Fibroblast of mammary gland (primary cell): ENCODE results near the gene GALNT14.

Experiments used
- DNase-seq: peaks from one replicate; pipeline ENCODE4 v3.0.0-alpha.2; 2010; ENCODE audit warnings: low read depth
- H3K4me3 ChIP-seq: 2 replicates; pipeline ENCODE4 v1.5.1; 2011; ENCODE audit warnings: low read depth, mild to moderate bottlenecking, low read length, moderate library complexity; ENCODE audit not compliant: control insufficient read depth
- CTCF ChIP-seq: conservative IDR thresholded peaks from 2 replicates; pipeline ENCODE4 v1.5.1; 2011; ENCODE audit warnings: low read depth, low read length, inconsistent platforms; ENCODE audit not compliant: control insufficient read depth, insufficient read depth

GALNT14 gene

GRCh38 chr2:31142110-31142509 lies 3.9 kb upstream of the GALNT14 start:
- TF ChIP-seq CTCF = no peak
- DNase-seq = no peak
- H3K4me3 ChIP-seq = no peak overlapping the region

- no peak for TF ChIP-seq CTCF
- no peak for DNase-seq
- no peak overlapping the region for H3K4me3 ChIP-seq
These were observed 3.3 kb upstream of the GALNT14 start for GRCh38 chr2:31141443-31142085.

GRCh38 chr2:31140151-31140550 lies 1.9 kb upstream of the GALNT14 start:
- TF ChIP-seq CTCF = no peak
- H3K4me3 ChIP-seq = no peak overlapping the region
- DNase-seq = no peak

GRCh38 chr2:31139671-31140070 lies 1.4 kb upstream of the GALNT14 start:
- no peak for TF ChIP-seq CTCF
- H3K4me3 ChIP-seq = no peak overlapping the region
- no peak for DNase-seq

- peak overlapping the region; percentile 25 for H3K4me3 ChIP-seq
- TF ChIP-seq CTCF = no peak
- DNase-seq = peak; percentile 5
These were observed 816 bp downstream of the GALNT14 start for GRCh38 chr2:31137211-31138036.

- no peak for TF ChIP-seq CTCF
- DNase-seq = no peak
- no peak overlapping the region for H3K4me3 ChIP-seq
These were observed 1.5 kb downstream of the GALNT14 start for GRCh38 chr2:31136732-31137131.
